ENCODE measurements around the gene PLPP3.

DNA sequence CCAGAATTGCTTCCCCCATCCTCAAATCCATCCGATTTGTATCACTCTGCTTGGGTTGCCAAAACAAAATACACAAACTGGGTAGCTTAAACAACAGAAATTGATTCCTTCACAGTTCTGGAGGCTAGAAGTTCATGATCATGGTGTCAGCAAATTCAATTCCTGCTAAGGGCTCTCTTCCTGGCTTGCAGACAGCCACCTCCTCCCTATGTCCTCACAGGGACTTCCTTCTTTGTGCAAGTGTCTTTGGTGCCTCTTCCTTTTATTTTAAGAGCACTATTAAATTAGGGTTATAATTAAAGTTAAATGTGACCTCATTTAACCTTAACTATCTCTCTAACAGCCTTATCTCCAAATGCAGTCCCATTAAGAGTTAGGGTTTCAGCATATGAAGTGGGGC lies 112.8 kb downstream of the PLPP3 start:
- TF ChIP-seq POLR2A (conservative IDR thresholded peaks at IDR 0.05) = no peak
- no peak for TF ChIP-seq ZNF274 (IDR thresholded peaks at IDR 0.05; ENCODE audit: borderline replicate concordance, low read depth, low read length)
- TF ChIP-seq POU5F1 (IDR thresholded peaks at IDR 0.05; ENCODE audit: borderline replicate concordance, low read depth, low read length, partially characterized antibody) = no peak
- TF ChIP-seq, protein P1, sequence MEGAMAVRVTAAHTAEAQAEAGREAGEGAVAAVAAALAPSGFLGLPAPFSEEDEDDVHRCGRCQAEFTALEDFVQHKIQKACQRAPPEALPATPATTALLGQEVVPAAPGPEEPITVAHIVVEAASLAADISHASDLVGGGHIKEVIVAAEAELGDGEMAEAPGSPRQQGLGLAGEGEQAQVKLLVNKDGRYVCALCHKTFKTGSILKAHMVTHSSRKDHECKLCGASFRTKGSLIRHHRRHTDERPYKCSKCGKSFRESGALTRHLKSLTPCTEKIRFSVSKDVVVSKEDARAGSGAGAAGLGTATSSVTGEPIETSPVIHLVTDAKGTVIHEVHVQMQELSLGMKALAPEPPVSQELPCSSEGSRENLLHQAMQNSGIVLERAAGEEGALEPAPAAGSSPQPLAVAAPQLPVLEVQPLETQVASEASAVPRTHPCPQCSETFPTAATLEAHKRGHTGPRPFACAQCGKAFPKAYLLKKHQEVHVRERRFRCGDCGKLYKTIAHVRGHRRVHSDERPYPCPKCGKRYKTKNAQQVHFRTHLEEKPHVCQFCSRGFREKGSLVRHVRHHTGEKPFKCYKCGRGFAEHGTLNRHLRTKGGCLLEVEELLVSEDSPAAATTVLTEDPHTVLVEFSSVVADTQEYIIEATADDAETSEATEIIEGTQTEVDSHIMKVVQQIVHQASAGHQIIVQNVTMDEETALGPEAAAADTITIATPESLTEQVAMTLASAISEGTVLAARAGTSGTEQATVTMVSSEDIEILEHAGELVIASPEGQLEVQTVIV (CRISPR knock-in tag; IDR thresholded peaks at IDR 0.05; ENCODE audit: borderline replicate concordance) = no peak
- no peak for TF ChIP-seq TAF7 (tag; IDR thresholded peaks at IDR 0.05)
